GM23338 (cell line): ENCODE measurements around the gene THRB.

Experiments used
- EZH2 ChIP-seq: fragments of 200-600 bp; sonication (generic); IDR thresholded peaks from one replicate; pipeline ENCODE4 v1.8.0; 2017; ENCODE audit warnings: antibody characterized with exemption, mild to moderate bottlenecking, low read depth; ENCODE audit not compliant: unreplicated experiment
- EZH2phosphoT487 ChIP-seq: fragments of 200-600 bp; sonication (generic); IDR thresholded peaks from one replicate; pipeline ENCODE4 v1.8.1; 2018; ENCODE audit warnings: antibody characterized with exemption; ENCODE audit not compliant: unreplicated experiment
- TF ChIP-seq, protein P1 (sequence below), 2 experiments: fragments of 200-600 bp in 1 of 2; sonication (generic) in 1 of 2; conservative IDR thresholded peaks; 2 replicates each; pipeline versions ENCODE4 v1.5.1 to v1.6.1; 2016 to 2017; ENCODE audit warnings: antibody characterized with exemption in 2 of 2, low read depth in 2 of 2, mild to moderate bottlenecking in 2 of 2, moderate library complexity in 1 of 2
- TF ChIP-seq, protein P2 (sequence below): IDR thresholded peaks from one replicate; pipeline ENCODE4 v1.6.1; 2018; ENCODE audit warnings: antibody characterized with exemption; ENCODE audit not compliant: unreplicated experiment
- TF ChIP-seq, protein P3 (sequence below): IDR thresholded peaks from 2 replicates; pipeline ENCODE4 v1.6.1; 2016; ENCODE audit warnings: antibody characterized with exemption

GRCh38 chr3:24530471-24530870, 35.8 kb upstream of the THRB start:
- TF ChIP-seq EZH2 (no peak), EZH2phosphoT487 (no peak)
- TF ChIP-seq, protein P1, sequence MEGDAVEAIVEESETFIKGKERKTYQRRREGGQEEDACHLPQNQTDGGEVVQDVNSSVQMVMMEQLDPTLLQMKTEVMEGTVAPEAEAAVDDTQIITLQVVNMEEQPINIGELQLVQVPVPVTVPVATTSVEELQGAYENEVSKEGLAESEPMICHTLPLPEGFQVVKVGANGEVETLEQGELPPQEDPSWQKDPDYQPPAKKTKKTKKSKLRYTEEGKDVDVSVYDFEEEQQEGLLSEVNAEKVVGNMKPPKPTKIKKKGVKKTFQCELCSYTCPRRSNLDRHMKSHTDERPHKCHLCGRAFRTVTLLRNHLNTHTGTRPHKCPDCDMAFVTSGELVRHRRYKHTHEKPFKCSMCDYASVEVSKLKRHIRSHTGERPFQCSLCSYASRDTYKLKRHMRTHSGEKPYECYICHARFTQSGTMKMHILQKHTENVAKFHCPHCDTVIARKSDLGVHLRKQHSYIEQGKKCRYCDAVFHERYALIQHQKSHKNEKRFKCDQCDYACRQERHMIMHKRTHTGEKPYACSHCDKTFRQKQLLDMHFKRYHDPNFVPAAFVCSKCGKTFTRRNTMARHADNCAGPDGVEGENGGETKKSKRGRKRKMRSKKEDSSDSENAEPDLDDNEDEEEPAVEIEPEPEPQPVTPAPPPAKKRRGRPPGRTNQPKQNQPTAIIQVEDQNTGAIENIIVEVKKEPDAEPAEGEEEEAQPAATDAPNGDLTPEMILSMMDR (conservative IDR thresholded peaks at IDR 0.05; ENCODE audit: low read depth in 2 of 2), result no peak
- TF ChIP-seq, protein P2, sequence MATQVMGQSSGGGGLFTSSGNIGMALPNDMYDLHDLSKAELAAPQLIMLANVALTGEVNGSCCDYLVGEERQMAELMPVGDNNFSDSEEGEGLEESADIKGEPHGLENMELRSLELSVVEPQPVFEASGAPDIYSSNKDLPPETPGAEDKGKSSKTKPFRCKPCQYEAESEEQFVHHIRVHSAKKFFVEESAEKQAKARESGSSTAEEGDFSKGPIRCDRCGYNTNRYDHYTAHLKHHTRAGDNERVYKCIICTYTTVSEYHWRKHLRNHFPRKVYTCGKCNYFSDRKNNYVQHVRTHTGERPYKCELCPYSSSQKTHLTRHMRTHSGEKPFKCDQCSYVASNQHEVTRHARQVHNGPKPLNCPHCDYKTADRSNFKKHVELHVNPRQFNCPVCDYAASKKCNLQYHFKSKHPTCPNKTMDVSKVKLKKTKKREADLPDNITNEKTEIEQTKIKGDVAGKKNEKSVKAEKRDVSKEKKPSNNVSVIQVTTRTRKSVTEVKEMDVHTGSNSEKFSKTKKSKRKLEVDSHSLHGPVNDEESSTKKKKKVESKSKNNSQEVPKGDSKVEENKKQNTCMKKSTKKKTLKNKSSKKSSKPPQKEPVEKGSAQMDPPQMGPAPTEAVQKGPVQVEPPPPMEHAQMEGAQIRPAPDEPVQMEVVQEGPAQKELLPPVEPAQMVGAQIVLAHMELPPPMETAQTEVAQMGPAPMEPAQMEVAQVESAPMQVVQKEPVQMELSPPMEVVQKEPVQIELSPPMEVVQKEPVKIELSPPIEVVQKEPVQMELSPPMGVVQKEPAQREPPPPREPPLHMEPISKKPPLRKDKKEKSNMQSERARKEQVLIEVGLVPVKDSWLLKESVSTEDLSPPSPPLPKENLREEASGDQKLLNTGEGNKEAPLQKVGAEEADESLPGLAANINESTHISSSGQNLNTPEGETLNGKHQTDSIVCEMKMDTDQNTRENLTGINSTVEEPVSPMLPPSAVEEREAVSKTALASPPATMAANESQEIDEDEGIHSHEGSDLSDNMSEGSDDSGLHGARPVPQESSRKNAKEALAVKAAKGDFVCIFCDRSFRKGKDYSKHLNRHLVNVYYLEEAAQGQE, result no peak
- TF ChIP-seq, protein P3, sequence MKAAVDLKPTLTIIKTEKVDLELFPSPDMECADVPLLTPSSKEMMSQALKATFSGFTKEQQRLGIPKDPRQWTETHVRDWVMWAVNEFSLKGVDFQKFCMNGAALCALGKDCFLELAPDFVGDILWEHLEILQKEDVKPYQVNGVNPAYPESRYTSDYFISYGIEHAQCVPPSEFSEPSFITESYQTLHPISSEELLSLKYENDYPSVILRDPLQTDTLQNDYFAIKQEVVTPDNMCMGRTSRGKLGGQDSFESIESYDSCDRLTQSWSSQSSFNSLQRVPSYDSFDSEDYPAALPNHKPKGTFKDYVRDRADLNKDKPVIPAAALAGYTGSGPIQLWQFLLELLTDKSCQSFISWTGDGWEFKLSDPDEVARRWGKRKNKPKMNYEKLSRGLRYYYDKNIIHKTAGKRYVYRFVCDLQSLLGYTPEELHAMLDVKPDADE, result no peak
